ENCODE results near the gene IL1RN.
"Not testable (repeated sequence)": the region's sequence is repeated elsewhere in the genome, so short reads cannot be mapped to it uniquely, and the experiment has no call there.

IL1RN gene, protein sequence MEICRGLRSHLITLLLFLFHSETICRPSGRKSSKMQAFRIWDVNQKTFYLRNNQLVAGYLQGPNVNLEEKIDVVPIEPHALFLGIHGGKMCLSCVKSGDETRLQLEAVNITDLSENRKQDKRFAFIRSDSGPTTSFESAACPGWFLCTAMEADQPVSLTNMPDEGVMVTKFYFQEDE

GRCh38 chr2:113126845-113127645, at the start of gene IL1RN:
IL1RN (plus strand) TSS chr2:113127598; CDS start chr2:113127625, 27 bp downstream.
- DNase-seq (ENCODE audit: low spot score) = no peak

GRCh38 chr2:113077921-113078320, 49.5 kb upstream of the IL1RN start:
- DNase-seq (ENCODE audit: low spot score) = no peak

DNA sequence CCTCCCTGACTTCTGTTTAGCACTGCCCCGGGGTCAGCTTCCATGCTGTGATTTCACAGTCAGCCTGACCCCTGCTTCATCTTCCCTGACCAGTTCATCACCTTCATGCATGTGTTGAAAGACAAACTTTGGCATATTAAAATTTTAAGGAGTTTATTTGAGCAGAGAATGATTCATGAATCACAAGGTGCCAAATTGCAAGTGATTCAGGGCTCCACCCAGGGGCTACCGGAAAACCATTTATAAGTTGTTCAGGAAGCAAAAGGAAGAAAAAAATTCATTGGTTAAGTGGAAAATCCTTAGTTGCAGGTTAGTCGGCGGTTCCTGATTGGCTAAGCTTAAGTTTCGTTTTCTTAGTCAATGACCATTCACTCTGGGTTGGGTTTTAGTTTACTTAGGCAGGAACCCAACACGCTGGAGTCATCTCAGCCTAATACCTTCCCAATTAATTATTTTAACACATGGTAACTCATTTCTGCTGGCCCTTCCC, 49.0 kb upstream of the IL1RN start:
- no peak for DNase-seq (ENCODE audit: low spot score)

DNA sequence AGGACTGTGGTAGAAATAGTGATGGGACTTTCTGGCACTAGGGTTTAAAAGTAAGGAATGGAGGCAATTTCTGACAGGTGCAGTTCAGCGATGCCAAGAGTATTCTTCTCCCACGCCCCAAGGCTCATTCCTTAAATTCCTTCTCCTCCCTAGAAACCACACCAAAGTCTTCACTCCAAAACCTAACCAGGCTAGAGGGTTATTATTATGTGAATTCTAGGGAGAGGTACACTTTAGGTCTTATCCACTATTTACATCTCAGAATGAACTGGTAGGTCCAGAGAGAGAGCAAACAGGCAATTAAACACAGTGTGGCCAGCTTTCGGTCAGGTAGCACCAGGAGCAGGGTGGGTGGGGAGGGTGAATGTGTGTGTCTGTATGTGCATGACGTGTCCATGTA, 48.3 kb upstream of the IL1RN start:
- no peak for DNase-seq (ENCODE audit: low spot score)

DNA sequence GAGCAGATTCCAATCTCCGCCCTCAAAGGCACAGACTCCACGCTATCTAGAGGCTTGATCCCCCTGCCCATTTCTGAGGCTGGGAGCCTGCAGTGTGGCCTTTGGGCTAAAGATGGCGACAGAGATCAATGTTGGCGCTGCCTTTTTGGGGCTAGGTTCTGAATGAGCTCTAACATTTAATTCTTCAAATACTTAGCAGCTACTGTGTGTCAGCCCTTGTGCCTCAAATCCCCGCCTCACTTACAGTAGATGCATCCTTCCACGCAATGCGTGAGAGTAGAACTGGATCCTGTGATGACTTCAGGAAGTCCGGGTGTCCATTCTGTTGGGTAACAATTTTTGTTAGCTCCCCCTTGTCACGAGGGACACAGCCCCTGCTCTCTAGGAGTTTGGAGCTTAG, 47.3 kb upstream of the IL1RN start:
- DNase-seq (ENCODE audit: low spot score) = peak; percentile 52

DNA sequence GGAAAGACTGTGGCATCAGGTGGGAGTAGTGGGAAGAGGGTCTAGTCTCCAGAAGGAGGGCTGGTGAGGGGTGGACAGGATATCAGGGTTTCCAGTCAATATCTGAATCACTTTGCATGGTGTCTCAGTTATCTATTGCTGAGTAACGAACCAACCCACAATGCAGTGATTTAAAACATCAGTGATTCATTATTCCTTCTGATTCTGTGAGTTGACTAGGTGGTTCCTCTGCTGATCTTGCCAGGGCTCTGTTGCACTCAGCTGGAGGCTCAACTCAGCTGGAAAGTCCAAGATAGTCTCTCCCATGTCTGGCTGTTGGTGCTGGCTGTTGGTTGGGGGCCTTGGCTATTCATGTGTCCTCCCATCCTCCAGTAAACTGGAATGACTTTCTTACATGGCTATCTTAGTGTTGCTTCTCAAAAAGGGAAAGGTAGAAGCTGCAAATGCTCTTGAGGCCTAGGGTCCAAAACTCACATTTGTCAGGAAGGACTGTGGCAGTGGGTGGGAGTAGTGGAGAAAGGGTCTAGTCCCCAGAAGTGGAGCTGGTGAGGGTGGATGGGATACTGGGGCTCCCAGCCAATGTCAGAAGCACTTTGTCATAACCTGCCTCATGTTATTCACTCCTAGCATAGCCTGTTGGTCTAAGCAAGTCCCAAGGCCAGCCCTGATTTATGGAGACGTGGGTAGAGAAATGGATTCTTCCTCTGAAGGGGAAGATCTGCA, 45.7 kb upstream of the IL1RN start:
- DNase-seq (ENCODE audit: low spot score) = no peak

DNA sequence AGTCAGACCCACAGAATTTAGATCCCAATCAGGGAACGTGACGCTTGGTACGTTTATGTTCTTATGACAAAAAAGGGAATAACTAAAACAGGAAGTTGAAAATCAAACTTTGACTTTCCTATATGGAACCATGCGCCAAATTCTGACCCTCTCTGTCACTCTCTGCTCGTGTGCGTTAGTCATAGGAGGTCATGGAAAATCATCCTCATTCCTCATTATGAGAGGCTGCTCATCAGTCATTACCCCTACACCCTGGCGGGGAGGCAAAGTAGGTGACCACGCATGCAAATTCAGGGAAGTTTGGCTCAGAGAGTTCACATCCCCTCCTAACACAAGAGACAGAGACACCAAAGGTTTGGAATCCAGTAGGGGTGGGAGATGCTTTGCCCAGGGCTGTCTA, 44.1 kb upstream of the IL1RN start:
- no peak for DNase-seq (ENCODE audit: low spot score)

DNA sequence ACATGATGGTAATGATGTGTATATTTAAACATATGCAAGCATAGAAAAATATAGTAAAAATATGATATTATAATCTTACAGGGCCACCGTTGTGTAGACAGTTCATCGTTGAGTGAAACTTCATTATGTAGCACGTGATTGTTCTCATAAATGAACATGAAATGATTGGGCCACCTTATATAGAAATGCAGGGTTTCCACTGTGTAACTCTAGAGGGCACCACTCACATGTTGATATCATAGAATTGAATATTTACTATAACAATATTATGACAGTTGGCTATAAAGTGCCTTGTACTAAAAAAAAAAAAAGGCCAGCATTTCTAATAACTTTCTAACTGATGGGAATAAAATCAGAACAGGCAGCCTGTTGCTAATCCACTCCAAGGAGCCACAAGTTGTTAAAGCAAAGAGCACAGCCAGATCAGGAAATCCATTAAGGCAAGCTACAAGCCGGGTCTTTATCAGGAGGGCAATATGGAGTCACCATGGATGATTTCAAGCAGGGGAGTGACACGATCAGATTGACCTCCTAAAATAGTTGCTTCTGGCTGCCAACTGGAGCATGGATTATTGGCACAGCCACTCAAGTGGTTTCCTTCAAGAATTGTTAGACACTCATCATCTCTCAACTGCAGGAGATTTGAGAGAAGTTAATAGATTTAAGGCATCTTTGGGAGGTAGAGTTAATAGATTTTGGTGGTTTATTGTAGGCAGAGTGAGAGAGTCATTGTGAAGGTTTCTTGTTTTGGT, 43.0 kb upstream of the IL1RN start:
- no peak for DNase-seq (ENCODE audit: low spot score)

DNA sequence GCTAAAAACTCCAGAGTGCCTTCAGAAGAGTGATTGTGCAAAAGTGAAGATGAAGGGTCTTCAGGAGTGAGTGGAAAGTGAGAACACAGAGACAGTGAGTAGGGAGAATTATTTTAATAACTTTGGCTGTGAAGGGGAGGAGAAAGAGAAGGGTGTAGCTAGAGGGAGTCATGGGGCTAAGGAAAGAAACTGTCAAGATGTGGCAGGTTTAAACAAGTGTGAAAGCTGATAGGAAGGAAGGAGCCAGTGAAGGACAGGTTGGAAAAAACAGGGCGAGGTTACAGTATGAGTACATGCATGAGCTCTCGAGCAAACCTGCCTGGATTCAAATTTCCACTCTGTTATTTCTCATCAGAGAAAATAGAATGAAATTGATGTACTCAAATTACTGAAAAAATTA, 41.9 kb upstream of the IL1RN start:
- DNase-seq (ENCODE audit: low spot score) = no peak

GRCh38 chr2:113088213-113088992, 39.0 kb upstream of the IL1RN start:
- no peak for DNase-seq (ENCODE audit: low spot score)

DNA sequence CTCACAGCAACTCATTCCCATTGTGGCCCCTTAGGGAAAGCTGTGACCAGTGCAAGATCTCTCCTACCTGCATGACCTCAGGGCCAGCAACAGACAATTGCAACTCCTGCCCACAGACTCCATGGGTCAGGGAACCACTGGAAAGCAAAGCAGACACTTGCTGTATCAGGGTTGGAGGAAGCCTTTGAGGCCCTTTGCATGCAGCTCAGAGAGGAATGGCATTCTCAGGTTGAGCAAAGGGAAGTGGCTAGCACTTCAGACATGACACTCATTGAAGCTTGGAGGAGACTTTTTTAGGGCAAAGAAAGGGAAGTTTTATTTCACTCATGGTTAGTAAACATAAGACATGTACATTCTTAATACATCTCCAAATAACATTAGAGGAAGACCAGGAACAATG, 37.5 kb upstream of the IL1RN start:
- DNase-seq (ENCODE audit: low spot score) = no peak

DNA sequence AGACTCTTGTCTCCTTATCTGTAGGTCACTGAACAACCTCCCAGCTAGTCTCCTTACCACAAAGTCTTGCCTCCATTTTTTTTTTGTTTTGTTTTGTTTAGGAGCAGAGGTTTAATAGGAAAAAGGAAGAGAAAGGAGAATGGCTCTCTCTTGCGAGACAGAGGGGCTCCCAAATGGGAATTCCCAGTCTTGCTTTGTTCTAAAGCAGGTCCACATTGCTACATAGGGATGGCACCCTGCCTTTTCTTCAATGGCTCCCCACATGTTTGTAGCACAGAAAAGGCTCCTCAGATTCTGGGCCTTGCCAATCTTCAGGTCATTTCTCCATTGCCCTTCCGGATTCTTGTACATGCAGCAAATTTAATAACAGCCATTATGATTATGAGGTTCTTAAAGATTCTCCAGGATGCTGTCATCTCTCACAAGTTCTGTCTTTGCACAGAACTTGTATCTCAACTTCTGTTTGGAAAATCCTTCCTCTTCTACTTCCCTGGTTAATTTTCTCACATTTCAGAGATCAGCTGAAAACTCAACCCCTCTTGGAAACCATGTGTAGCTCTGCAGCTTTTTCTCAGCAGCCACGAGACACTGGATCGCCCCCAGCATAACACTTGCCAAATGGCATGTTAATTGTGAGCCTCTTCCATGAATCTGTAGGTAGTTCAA, 36.0 kb upstream of the IL1RN start:
- no peak for DNase-seq (ENCODE audit: low spot score)

DNA sequence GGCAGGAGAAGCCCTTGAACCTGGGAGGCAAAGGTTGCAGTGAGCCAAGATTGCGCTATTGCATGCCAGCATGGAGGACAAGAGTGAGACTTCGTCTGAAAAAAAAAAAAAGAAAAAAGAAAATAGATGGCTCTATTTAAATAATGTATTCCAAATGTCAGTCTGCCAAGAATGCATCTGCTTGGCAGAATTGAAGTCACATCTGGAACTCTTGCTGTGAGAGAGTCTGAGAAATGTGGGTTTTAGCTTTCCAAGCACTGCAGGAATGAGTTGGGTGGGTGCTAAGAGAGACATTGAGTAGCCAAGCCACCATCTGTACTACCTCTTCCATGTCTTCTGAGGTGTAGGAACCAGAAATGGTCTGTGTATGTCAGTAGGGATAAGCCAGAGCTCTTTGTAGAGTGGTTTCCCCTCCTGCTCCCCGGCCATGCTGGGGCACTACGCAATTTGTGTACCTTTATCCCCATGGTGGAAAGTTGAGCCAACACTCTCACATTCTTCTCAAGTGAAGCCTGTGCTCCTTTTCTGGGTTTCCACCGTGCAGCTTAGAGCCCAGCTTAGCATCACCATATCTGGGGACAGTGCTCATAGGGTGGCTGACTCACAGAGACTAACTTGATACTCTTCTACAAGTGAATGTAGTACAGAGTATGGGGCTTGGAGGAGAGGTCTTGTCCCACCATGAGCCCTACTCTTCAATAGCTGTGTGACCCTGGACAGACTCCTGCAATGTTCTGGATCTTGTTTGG, 34.4 kb upstream of the IL1RN start:
- no peak for DNase-seq (ENCODE audit: low spot score)

- no peak for DNase-seq (ENCODE audit: low spot score)
Observed at GRCh38 chr2:113093613-113093977, 33.8 kb upstream of the IL1RN start.

DNA sequence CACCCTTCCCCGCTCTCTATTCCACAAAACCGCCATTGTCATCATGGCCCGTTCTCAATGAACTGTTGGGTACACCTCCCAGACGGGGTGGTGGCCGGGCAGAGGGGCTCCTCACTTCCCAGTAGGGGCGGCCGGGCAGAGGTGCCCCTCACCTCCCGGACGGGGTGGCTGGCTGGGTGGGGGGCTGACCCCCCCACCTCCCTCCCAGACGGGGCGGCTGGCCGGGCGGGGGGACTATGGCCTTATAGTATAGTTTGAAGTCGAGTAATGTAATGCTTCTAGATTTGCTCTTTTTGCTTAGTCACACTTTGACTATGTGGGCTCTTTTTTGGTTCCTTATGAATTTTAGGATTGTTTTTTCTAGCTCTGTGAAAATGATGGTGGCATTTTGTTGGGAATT, 31.1 kb upstream of the IL1RN start:
- not testable (repeated sequence) for DNase-seq (ENCODE audit: low spot score)

- not testable (repeated sequence) for DNase-seq (ENCODE audit: low spot score)
Observed at GRCh38 chr2:113096842-113097618, 30.4 kb upstream of the IL1RN start.

GRCh38 chr2:113098041-113098440, 29.4 kb upstream of the IL1RN start:
- no peak for DNase-seq (ENCODE audit: low spot score)

GRCh38 chr2:113098532-113098931, 28.9 kb upstream of the IL1RN start:
- DNase-seq (ENCODE audit: low spot score) = no peak

- no peak for DNase-seq (ENCODE audit: low spot score)
Observed at GRCh38 chr2:113102133-113102532, 25.3 kb upstream of the IL1RN start.

Data from HuH-7 (cell line).